SU-DHL-6 (cell line): ENCODE measurements around the gene ECHS1.

Experiments
- CTCF ChIP-seq: fragments of 200-600 bp; sonication (generic); IDR thresholded peaks from one replicate; pipeline ENCODE4 v1.5.1; 2017; ENCODE audit warnings: antibody characterized with exemption, mild to moderate bottlenecking, low read length, moderate library complexity; ENCODE audit not compliant: insufficient read depth, poor library complexity, severe bottlenecking
- EZH2phosphoT487 ChIP-seq: fragments of 200-600 bp; sonication (generic), shearing (Covaris generic); conservative IDR thresholded peaks from 2 replicates; pipeline ENCODE4 v1.6.1; 2018; ENCODE audit warnings: mild to moderate bottlenecking, antibody characterized with exemption, low read length, moderate library complexity, mixed read lengths

- TF ChIP-seq CTCF (no peak), EZH2phosphoT487 (no peak)
These were observed 21.5 kb downstream of the ECHS1 start for GRCh38 chr10:133351408-133352318.
